ENCODE data around the gene TTLL3.

- TF ChIP-seq ZNF274 (IDR thresholded peaks at IDR 0.05; ENCODE audit: low read depth, low read length), result no peak
- no peak for TF ChIP-seq YY1 (IDR thresholded peaks at IDR 0.05; ENCODE audit: insufficient read depth, insufficient read length)
- no peak for TF ChIP-seq SUZ12 (IDR thresholded peaks at IDR 0.05; ENCODE audit: extremely low read depth, insufficient read depth, insufficient read length)
Observed at GRCh38 chr3:9867106-9867505, 57.0 kb downstream of the TTLL3 start.
